ENCODE results near the gene EPHA4.

Gene EPHA4

GRCh38 chr2:221501210-221501882 lies 70.8 kb downstream of the EPHA4 start:
- DNase-seq, result no peak

DNA sequence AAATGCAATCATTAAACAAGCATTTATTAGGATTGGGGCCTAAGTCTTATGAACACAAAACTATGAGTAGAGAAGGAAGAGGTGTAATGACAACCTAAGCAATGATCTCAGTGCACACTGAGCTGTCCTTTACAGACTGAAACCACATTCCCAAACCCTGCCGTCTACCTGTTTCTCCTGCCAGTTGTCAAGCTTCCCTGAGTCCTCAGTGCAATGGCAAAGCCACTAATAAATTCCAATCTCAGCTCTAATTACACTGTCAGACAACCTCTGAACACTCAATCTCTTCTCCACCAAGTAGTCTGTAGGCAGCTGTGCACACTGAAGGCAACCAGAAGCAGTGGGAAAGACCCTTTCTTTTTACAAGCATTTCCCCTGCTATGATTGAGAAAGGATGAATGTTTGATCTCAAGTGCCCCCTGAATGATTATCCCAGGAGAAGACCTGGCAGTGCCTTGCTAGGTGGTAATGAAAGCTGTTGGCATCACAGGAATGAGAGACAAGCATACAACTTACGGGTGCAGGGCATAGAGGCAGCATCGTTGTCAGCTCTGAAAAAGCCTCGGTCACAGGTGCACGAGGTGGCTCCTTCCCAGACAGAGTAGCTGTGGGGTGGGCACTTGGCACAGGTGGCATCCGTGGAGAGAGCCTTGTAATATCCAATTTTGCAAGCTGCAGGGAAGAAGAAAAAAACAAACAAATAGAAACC lies 71.4 kb downstream of the EPHA4 start:
- no peak for DNase-seq

DNA sequence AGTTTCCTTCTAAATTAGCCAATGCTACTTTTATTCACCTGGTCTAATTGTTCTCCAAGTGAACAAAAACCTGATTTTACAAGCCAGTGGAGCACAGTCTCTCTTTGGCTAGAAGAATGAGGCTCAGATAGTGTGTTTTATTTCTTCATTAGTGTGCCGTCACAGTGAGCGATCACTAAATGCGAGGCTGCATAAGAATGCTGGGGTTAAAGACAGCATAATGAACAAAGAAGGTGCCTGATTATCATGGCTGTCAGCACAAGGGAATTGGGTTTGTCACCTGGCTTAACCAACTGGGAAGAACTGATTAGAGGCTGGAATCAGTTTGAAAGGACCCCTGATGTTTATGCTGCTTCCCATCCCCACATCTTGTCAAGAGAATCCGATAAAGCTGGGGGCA lies 76.4 kb downstream of the EPHA4 start:
- DNase-seq, result no peak

DNA sequence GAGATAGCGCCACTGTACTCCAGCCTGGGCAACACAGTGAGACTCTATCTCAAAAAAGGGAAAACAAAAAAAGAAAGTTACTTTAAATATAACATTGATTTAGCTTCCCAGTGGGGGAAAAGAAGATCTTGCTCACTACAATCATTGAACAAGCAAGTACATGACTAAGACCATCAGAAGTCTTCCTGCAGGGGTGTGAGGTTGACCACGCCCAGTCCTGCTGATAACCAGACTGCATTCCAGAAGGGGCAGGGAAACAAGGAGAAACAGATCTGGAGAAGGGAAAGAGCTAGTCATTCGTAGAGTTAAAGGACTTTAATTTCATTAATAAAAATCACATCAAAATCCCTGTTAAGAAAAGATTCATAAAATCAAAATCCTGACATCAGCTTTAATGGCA lies 77.5 kb downstream of the EPHA4 start:
- DNase-seq, result no peak

DNA sequence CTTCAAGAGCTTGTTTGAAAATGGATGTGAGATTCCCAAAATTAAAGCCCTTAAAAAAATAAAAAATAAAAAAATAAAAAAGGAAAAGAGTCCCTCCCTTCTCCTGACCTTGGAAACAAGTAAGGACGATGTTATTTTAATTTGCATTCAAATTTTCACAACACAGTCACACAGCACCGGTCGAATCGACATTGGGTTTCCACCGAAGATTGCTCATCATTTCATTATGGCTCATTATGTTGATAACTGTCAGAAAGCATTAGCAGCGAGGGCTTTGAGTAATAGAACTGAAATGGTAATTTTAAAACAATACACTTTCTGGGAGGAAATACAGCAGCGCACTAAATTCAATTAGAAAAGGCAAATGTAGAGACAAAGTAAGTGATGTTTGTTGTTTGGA lies 78.7 kb downstream of the EPHA4 start:
- DNase-seq, result no peak

DNA sequence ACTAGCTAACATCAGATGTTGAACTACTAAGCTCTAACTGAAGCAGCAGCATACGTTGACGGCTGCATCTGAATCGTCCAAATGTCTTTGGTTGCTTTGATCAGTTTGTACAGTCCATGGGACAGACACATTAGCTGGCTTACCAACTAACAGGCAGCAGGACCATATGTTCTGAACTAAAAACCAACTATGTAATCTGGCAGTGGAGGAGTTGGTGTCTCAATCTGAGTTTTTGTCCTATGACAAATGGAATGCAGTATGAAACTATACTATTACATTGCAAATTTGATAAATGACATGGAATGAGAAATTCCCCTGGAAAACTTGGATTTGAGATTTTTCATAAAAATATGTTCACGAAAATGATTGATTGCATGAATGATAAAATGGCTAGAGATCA lies 79.5 kb downstream of the EPHA4 start:
- peak in 1 of 2 experiments; percentile 4 for DNase-seq

DNA sequence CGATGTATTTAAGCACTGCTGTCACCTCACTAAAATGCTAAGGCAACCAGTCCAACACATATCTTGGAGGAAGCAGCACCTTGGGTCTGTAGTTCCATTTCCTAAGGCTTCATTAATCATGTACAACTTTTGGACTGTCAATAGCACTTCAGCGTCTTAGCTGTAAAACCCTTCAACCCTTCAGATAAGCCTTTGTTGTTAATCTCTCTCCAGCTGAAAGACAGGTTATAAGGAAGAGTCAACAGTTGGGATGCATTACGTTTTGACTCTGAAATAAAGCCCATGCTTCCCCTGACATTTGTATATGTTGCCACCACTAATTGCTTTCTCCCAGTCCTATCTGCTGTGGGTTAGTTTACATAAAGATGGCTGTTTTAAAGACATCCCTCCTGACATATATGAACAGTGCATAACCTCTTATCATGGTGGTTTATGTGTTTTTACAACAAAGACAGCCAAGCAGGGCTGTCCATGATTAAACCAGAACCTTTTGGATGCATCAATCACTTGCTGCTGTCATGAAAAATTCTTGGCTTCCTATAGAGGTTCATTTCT lies 81.5 kb downstream of the EPHA4 start:
- peak; percentile 63 to 87 for DNase-seq

GRCh38 chr2:221488136-221488807 lies 83.8 kb downstream of the EPHA4 start:
- no peak for DNase-seq

- DNase-seq, result no peak
These were observed 86.0 kb downstream of the EPHA4 start for GRCh38 chr2:221486106-221486505.

GRCh38 chr2:221485503-221485870 lies 86.6 kb downstream of the EPHA4 start:
- DNase-seq, result no peak

- DNase-seq, result no peak
These were observed 87.2 kb downstream of the EPHA4 start for GRCh38 chr2:221484761-221485502.

DNA sequence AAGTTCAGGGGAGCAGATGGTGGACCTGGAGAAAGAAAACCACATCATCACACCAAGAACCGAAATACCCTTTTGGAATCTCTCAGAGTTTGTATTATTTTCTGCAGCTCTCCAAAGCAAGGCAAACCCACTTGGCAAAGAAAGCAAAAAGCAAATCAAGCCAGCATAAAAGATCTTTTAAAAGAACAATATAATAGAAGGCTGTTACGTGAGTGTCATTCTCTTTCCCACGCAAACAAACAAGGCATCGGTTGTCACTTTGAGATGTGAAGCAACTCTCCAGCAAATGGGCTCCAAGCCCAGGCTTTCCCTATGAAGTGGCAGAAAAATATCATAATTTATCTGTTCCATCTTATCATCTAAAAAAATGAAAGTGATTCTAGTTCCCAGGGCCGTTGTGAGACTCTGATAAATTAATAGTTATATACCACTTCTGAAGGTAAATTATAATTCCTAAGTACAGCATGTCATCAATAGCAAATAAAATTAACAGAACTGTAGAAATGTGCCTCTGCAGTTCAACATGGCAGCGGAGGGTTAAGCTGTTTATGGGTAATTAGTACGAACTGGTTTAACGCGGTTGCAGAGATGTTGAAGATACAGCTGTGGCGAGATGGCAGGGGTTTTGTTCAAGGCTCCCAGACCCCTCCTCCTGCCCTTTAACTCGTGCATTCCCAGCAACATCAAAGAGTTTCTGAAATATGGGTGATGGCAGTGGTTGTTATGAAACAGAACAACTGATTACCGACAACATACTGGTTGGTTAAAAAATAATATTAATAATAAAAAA lies 89.2 kb downstream of the EPHA4 start:
- DNase-seq, result no peak

- no peak for DNase-seq
These were observed 91.3 kb downstream of the EPHA4 start for GRCh38 chr2:221480821-221481220.

DNA sequence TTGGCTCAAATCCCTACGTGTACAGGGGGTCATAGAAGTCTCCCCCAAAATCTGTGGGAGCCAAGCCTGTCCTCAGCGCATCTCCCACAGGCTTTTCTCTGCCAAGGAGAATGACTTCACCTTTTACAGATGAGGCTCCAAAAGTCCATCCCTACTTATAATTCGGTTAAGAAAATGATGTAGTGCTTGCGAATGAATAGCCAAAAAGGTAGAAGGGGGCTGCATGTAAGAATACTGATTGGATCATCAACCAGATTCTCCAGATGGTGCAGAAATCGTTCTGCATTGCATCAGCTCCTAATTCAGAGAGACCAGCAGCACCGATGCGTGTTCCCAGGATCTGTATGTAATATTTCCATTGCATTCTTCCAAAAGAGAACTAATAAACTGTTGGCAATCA lies 91.9 kb downstream of the EPHA4 start:
- DNase-seq, result no peak

- no peak for DNase-seq
These were observed 93.6 kb downstream of the EPHA4 start for GRCh38 chr2:221478485-221478863.

DNA sequence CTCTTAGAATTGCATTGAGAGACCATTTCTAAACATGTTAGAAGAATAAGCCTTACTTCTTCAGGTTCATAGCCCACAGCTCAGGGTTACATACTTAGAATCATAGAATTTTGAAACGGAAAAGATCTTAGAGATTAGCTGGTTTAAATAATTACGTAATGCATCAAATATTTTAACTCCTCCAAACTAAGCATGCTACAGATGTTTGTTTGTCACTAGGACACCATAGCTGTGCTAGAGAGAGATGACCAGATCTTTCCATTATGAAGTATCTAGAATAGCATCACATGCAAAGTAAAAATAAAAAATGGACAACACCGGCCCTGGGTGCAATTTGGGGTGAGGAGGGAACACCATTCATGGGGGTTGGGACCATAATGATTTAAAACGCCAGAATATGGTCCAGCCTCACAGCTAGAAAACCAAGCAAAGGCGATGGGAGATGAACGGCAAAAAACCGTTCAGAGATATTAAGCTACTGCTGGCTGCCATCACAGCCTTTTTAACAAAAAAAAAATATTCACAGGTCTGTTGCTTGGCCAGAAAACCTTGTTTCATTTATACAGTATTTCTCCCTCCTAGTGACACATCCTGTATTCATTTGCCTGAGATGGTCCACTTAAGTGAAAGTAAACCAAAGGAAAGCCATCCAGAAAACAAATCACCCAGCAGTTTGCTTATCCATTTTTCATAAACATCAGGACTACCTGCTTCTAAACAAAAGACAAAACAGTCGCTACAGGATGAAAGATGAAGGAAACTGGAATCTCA lies 94.2 kb downstream of the EPHA4 start:
- DNase-seq, result no peak

DNA sequence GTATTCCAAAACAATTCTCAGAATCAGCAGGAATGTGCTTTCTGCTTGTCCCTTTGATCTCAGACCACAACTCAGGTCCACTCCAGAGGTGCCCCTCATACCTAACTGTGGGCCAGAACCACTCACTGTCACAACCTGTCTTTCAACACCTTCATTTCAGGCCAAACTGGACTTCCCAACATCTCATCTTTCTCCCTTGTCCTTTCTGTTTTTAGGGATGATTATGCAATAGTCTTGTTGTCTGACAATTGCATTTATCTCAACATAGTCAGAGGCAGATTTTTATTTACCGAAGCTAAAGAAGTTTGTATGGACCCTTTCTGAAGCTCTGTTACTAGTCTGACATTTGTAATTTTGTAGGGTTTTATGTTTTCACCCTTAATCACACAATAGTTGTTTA lies 95.9 kb downstream of the EPHA4 start:
- no peak for DNase-seq

DNA sequence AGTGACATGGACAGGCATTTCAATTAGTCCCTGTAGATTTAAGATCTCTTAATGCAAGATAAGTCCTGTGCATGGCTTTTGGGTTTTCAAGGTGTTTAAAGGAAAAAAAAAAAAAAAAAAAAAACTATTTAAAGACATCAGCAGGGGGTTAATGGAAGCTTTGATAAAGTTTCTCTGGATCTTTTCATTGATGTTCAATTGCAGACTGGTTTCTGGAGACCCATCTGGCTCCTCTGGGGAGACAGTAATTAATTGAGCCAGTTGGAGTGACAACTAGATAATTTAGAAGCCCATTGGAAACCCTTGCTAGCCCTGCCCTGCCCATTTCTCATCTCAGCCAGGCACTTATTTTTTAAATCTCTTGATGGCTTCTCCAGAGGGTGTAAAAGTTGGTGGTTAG lies 98.7 kb downstream of the EPHA4 start:
- peak in 1 of 2 experiments; percentile 2 for DNase-seq

DNA sequence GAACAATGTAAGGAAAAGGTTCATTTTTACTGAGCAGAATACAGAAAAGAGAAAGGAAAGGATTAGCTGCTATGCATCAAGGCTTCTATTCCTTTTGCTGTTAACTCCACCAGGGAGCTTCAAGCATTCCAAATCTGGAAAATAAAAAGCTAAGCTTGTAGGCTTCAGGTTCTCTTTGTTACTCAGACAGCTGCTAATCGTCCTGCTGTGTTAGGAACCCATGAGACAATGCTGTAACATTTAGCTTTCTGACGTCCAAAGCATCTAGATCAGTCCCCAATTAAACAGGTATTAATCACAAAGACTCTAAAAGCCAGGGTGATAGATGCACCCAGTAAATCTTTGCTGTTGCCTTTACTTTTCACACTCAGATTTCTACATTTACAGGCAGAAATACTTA lies 103.8 kb downstream of the EPHA4 start:
- DNase-seq, result no peak

GRCh38 chr2:221467610-221468009 lies 104.5 kb downstream of the EPHA4 start:
- no peak for DNase-seq

DNA sequence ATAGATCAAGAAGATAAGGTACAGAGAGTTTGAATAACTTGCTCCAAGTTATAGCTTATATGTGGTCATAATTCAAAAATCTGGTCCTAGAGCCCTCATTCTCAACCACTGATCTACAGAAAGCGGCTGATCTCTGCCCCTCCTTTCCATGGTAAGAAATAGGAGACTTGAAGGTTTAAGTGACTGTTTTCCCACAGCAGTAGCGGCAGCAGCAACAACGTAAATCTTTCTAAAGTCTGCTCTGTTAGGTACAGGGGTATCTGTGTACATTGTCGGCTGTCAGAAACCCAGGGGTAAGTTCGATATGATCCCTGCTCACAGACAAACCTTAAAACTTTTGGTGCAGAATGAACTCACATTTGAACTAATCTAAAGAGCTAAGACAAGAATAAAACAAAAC lies 105.4 kb downstream of the EPHA4 start:
- DNase-seq, result no peak

GRCh38 chr2:221465776-221466175 lies 106.3 kb downstream of the EPHA4 start:
- no peak for DNase-seq
